Measurements from ENCODE around the gene PRSS23. TPM values are rescaled to one million over a fixed set of nuclear protein-coding genes. Genes with fewer than 3 reads are reported as not detected.

Gene PRSS23
- total RNA-seq, 1 donor from 2014 or later = 266 TPM

- DNase-seq (ENCODE audit: low spot score) = no peak
- Histone ChIP-seq H3K9ac (no peak overlapping the region), H3K4me1 (peaks cover 12% of the 10 kb centered on the region), H3K79me2 (ENCODE audit: low read depth) (no peaks in the 10 kb centered on the region), H3K36me3 (no peaks in the 10 kb centered on the region), H3K27me3 (no peaks in the 10 kb centered on the region), H3F3A (ENCODE audit: low read depth) (no peaks in the 10 kb centered on the region), H4K20me1 (ENCODE audit: low read depth) (no peaks in the 10 kb centered on the region), H3K9me3 (ENCODE audit: low read depth) (no peaks in the 10 kb centered on the region), H2AFZ (replicated peaks) (no peak overlapping the region), H3K27ac (no peak overlapping the region), H3K4me2 (no peak overlapping the region), H3K4me3 (no peak overlapping the region)
- no peak for TF ChIP-seq CTCF (IDR thresholded peaks at IDR 0.05)
- no peak for TF ChIP-seq EZH2phosphoT487 (IDR thresholded peaks at IDR 0.05)
- no peak for TF ChIP-seq EZH2 (IDR thresholded peaks at IDR 0.05)
- no peaks in the 10 kb centered on the region for H3K4me1 Mint-ChIP-seq
- no peaks in the 10 kb centered on the region for H3K9me3 Mint-ChIP-seq
- H3K4me3 Mint-ChIP-seq = no peak overlapping the region
- peaks cover 2% of the 10 kb centered on the region for H3K27me3 Mint-ChIP-seq (ENCODE audit: insufficient read depth, low read depth)
- no peak overlapping the region for H3K27ac Mint-ChIP-seq
- H3K36me3 Mint-ChIP-seq = no peaks in the 10 kb centered on the region
Measured at GRCh38 chr11:86783661-86784060, 16.7 kb upstream of the PRSS23 start.

DNA sequence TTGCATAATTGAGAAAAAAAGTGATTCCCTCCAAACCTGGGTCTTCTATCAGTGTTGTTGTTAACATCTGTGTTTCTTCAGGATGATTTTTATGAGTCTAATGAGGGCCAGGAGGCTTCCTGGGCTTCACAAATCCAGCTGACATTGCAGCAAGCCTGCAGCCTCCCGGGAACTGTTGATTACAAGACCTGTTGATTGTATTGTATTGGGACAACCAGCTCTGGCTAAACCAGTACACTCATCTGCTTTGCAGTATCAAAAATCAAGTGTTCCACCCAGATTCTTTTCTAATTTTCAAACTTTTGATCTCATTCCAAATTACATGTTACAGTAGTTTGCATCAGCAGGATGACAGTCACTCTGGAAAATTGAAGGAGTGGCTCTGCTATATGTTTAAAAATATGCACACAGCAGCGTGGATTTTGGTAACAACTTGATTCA lies 16.1 kb upstream of the PRSS23 start:
- no peak overlapping the region for H3K4me3 Mint-ChIP-seq

DNA sequence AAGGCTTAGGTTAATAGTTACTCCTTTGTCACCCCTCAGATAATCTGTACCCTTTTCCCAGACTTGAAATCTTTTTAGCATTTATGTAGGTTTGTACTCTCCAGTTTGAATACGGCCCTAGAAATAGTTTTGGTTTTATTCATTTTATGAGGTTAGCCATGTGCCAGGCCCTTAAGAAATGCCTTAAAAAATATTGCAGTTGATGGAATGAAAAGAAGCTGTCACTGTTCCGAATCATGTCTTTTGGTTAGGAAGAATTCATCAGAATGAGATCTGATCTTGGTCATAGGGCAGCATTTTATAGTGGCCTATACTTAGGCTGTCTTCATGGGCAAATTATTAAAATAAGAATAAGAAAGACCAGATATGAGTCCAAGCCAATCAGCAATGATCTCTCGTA lies 14.8 kb upstream of the PRSS23 start:
- peaks cover 11% of the 10 kb centered on the region for H3K4me1 ChIP-seq
- no peak overlapping the region for H3K4me2 ChIP-seq
- H3K4me1 Mint-ChIP-seq = no peaks in the 10 kb centered on the region
- H2AFZ ChIP-seq (replicated peaks) = no peak overlapping the region
- no peaks in the 10 kb centered on the region for H3K9me3 ChIP-seq (ENCODE audit: low read depth)
- H3K9ac ChIP-seq = no peak overlapping the region
- H3K36me3 Mint-ChIP-seq = no peaks in the 10 kb centered on the region
- H3K79me2 ChIP-seq (ENCODE audit: low read depth) = no peaks in the 10 kb centered on the region
- TF ChIP-seq EZH2phosphoT487 (IDR thresholded peaks at IDR 0.05) (no peak), EZH2 (IDR thresholded peaks at IDR 0.05) (no peak), CTCF (IDR thresholded peaks at IDR 0.05) (no peak)
- no peaks in the 10 kb centered on the region for H3F3A ChIP-seq (ENCODE audit: low read depth)
- H3K27ac ChIP-seq = no peak overlapping the region
- no peak overlapping the region for H3K4me3 ChIP-seq
- peaks cover 2% of the 10 kb centered on the region for H3K27me3 Mint-ChIP-seq (ENCODE audit: insufficient read depth, low read depth)
- no peaks in the 10 kb centered on the region for H3K9me3 Mint-ChIP-seq
- no peak for DNase-seq (ENCODE audit: low spot score)
- no peak overlapping the region for H3K27ac Mint-ChIP-seq
- no peaks in the 10 kb centered on the region for H3K36me3 ChIP-seq
- H4K20me1 ChIP-seq (ENCODE audit: low read depth) = no peaks in the 10 kb centered on the region
- no peaks in the 10 kb centered on the region for H3K27me3 ChIP-seq
- H3K4me3 Mint-ChIP-seq = no peak overlapping the region

More for the DNA sequence above, 16.1 kb upstream of the PRSS23 start:
- Histone ChIP-seq H3K36me3 (no peaks in the 10 kb centered on the region), H3K4me3 (no peak overlapping the region), H3K27me3 (no peaks in the 10 kb centered on the region), H3K27ac (no peak overlapping the region), H2AFZ (replicated peaks) (peak overlapping the region; percentile 38), H3K9ac (no peak overlapping the region), H3K79me2 (ENCODE audit: low read depth) (no peaks in the 10 kb centered on the region), H3F3A (ENCODE audit: low read depth) (no peaks in the 10 kb centered on the region), H3K9me3 (ENCODE audit: low read depth) (no peaks in the 10 kb centered on the region), H4K20me1 (ENCODE audit: low read depth) (no peaks in the 10 kb centered on the region), H3K4me2 (no peak overlapping the region), H3K4me1 (peaks cover 12% of the 10 kb centered on the region)
- Mint-ChIP-seq H3K36me3 (no peaks in the 10 kb centered on the region), H3K4me1 (no peaks in the 10 kb centered on the region), H3K27ac (peak overlapping the region; percentile 75), H3K27me3 (ENCODE audit: insufficient read depth, low read depth) (peaks cover 2% of the 10 kb centered on the region), H3K9me3 (no peaks in the 10 kb centered on the region)
- no peak for DNase-seq (ENCODE audit: low spot score)
- no peak for TF ChIP-seq EZH2phosphoT487 (IDR thresholded peaks at IDR 0.05)
- no peak for TF ChIP-seq EZH2 (IDR thresholded peaks at IDR 0.05)
- TF ChIP-seq CTCF (IDR thresholded peaks at IDR 0.05) = no peak

All from neural progenitor cell (in vitro differentiated cells).